Activated T-helper 2 cell treated with anti-CD3 and anti-CD28 coated beads, Interferon-gamma antibody, Interleukin-2, Interleukin-4, amounts not matched to agents 10 μg/mL and 5 μg/mL and 100 μg/mL, durations not matched to agents 14 hours and 24 hours and 36 hours (primary cell): ENCODE results near the gene KIAA0513. TPM values are rescaled to one million over a fixed set of nuclear protein-coding genes. Genes with fewer than 3 reads are reported as not detected.

ENCODE experiments used
- DNase-seq: peaks from one replicate; pipeline ENCODE4 v3.0.0; 2021; ENCODE audit warnings: low spot score
- H3K27ac Mint-ChIP-seq: one replicate; pipeline ENCODE4 v1.8.0; 2021; ENCODE audit warnings: mixed read lengths
- H3K27me3 Mint-ChIP-seq: one replicate; pipeline ENCODE4 v1.8.0; 2021; ENCODE audit warnings: low read depth, mixed read lengths
- H3K36me3 Mint-ChIP-seq: one replicate; pipeline ENCODE4 v1.8.0; 2021; ENCODE audit warnings: low read depth, mixed read lengths
- H3K4me1 Mint-ChIP-seq: one replicate; pipeline ENCODE4 v1.8.0; 2021; ENCODE audit warnings: low read depth, mixed read lengths
- H3K4me3 Mint-ChIP-seq: one replicate; pipeline ENCODE4 v1.8.0; 2021; ENCODE audit warnings: low read depth, mild to moderate bottlenecking, moderate library complexity, mixed read lengths
- H3K9me3 Mint-ChIP-seq: one replicate; pipeline ENCODE4 v1.8.0; 2021; ENCODE audit warnings: mixed read lengths
- intact Hi-C: fragments of 100-400 bp; cut with micrococcal nuclease; formaldehyde crosslinking; loops from one replicate; pipeline ENCODE4 v1.15.1; 2023
- total RNA-seq: library from RNA; stranded (reverse); gene quantifications from 2 replicates; pipeline ENCODE4 v1.2.3, GENCODE V29; 2022

The KIAA0513 gene
- total RNA-seq, 1 donor from 2014 or later, result 13.6 TPM

DNA sequence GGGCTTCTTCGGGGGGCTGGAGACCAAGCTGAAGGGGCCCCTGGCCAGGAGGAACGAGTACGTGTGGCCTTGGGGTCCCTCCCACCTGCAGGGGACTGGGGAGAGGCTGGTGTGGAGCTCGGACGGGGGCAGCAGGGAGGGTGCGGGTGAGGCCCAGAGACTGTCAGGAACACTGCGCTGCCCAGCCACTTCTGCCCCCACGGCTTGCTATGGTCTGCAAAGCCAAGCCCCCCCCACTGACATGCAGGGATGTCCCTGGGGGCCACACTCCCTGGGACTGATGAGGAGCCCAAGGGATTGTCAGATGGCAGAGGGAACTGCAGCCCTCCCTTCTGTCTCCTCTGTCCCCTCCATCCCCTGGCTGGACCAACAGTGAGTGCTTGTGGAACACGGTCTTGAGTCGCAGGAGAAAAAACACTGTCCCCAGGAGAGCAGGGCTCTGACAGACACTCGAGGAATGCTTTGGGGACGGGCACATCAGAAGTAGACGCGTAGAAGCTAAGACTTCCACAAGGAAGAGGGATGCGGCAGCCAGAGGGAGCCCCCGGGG, 50.1 kb downstream of the KIAA0513 start:
- intact Hi-C loops, result no loop called here
- peaks cover 3% of the 10 kb centered on the region for H3K27me3 Mint-ChIP-seq
- no peak overlapping the region for H3K4me3 Mint-ChIP-seq
- H3K27ac Mint-ChIP-seq, result no peak overlapping the region
- no peaks in the 10 kb centered on the region for H3K9me3 Mint-ChIP-seq
- DNase-seq, result no peak
- no peaks in the 10 kb centered on the region for H3K36me3 Mint-ChIP-seq
- H3K4me1 Mint-ChIP-seq, result no peaks in the 10 kb centered on the region

DNA sequence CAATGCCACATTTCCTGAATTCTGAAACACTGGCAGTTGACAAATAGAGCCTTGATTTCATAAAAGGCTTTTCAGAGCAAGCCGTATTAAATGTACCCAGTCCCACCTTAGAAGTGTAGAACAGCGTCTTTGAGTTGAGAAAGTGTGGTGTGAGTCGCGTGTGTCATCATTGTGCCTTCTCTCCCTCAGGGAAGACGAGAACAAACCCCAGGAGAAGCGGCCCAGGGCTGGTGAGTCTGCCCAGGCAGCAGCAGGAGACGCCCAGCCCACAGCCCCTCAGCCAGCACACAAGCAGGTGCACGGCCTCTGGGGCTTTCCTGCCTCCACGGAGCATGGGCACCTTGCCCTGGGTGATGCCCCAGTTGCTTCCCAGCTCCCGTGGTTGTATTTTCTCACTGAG, 50.6 kb downstream of the KIAA0513 start:
- no peaks in the 10 kb centered on the region for H3K36me3 Mint-ChIP-seq
- no peak for DNase-seq
- intact Hi-C loops, result no loop called here
- H3K27ac Mint-ChIP-seq, result no peak overlapping the region
- H3K4me1 Mint-ChIP-seq, result peaks cover 1% of the 10 kb centered on the region
- no peaks in the 10 kb centered on the region for H3K9me3 Mint-ChIP-seq
- no peak overlapping the region for H3K4me3 Mint-ChIP-seq
- peaks cover 3% of the 10 kb centered on the region for H3K27me3 Mint-ChIP-seq

DNA sequence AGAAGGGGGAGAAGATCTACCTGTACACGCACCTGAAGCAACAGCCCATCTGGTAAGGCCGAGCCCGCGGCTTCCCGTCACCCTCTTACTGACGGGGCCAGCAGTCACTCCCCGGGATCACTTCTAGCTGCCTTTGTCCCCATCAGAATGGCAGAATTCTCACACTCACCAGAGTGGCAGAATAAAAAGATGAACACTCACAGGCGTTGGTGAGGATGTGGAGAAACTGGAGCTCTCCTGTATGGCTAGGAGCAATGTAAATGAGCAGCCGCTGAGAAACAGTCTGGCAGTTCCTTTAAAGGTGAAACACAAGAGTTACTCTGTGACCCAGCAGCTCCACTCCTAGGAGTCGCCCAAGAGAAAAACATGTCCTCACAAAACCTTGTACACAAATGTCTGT, 51.4 kb downstream of the KIAA0513 start:
- intact Hi-C loops, result no loop called here
- H3K4me1 Mint-ChIP-seq, result peaks cover 2% of the 10 kb centered on the region
- DNase-seq, result no peak
- H3K27me3 Mint-ChIP-seq, result peaks cover 3% of the 10 kb centered on the region
- H3K36me3 Mint-ChIP-seq, result no peaks in the 10 kb centered on the region
- no peak overlapping the region for H3K4me3 Mint-ChIP-seq
- no peak overlapping the region for H3K27ac Mint-ChIP-seq
- no peaks in the 10 kb centered on the region for H3K9me3 Mint-ChIP-seq

DNA sequence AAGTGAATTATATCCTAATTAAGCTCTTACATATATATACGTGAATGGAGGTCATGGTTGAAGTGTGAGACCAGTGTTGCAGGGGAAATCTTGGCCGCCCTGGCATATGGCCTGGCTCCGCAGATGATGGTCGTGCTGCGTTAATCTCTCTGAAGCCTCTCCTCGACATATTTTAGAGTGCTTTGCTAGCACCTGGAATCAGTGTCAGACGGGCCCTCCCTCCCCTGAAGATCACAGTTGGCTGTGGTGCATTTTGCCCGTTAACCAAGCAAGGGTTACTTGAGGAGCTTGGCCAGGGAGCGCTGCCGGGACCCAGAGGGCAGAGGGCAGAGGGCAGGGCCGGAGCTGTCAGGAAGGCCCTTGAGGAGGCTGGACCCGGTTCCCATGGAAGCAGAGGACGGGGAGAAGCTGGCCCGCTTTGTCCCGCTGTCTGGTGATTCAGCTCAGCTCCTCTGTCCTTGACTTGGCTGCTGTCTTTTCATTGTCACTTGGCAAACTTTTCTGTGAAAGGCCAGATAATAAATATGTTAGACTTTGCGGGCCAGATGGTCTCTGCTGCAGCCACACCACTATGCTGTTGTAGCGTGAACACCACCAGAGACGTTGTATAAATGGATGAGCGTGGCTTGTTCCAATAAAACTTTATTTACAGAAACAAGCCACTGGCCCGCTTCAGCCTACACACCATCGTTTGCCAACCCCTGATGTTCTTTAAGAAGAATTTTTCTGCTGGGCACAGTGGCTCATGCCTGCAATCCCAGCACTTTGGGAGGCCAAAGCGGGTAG, 52.4 kb downstream of the KIAA0513 start:
- H3K27ac Mint-ChIP-seq, result no peak overlapping the region
- no peak overlapping the region for H3K4me3 Mint-ChIP-seq
- peaks cover 3% of the 10 kb centered on the region for H3K27me3 Mint-ChIP-seq
- intact Hi-C loops, result no loop called here
- peaks cover 2% of the 10 kb centered on the region for H3K4me1 Mint-ChIP-seq
- H3K9me3 Mint-ChIP-seq, result no peaks in the 10 kb centered on the region
- H3K36me3 Mint-ChIP-seq, result no peaks in the 10 kb centered on the region
- DNase-seq, result no peak

DNA sequence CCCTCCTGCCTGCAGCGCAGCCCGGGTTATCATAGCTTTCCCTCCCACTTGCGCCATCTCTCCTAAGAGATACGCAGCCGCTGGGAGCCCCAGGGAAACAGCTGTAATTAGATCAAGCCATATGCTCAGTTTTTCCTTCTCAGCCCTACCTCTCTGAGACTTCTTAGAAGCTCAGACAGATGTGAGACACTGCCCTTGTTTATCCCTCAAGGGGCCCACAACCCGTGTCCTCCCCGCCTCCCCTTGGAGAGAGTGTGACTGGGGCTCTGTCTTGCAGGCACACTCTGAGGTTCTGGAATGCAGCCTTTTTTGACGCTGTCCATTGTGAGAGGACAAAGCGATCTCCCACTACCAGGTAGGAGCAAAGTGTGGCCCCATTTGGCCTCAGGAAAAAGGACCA, 53.4 kb downstream of the KIAA0513 start:
- no peak overlapping the region for H3K4me3 Mint-ChIP-seq
- DNase-seq, result no peak
- H3K4me1 Mint-ChIP-seq, result peaks cover 2% of the 10 kb centered on the region
- H3K9me3 Mint-ChIP-seq, result no peaks in the 10 kb centered on the region
- no peak overlapping the region for H3K27ac Mint-ChIP-seq
- intact Hi-C loops, result no loop called here
- peaks cover 3% of the 10 kb centered on the region for H3K27me3 Mint-ChIP-seq
- H3K36me3 Mint-ChIP-seq, result no peaks in the 10 kb centered on the region

DNA sequence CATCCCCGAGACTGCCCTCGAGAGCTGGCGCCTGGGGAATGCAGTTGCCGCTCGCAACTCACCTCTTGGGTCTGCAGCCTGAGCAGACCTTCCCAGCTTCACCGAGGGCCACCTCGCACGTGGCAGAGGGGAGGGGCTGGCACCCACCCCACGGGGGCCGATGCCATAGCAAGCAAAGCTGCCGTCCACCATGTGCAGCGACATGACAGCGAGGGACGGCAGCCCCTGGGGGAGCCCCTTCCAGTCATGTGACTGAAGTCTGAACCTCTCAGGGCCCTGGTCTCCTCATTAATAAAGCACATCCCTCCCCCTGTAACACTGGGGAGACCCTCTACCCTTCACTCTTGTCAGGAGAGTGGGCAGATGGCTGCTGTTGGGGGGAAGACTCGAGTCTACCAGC, 54.2 kb downstream of the KIAA0513 start:
- Mint-ChIP-seq H3K4me3 (no peak overlapping the region), H3K4me1 (peaks cover 2% of the 10 kb centered on the region), H3K27me3 (peaks cover 3% of the 10 kb centered on the region), H3K9me3 (no peaks in the 10 kb centered on the region), H3K27ac (no peak overlapping the region), H3K36me3 (no peaks in the 10 kb centered on the region)
- intact Hi-C loops, result no loop called here
- no peak for DNase-seq

DNA sequence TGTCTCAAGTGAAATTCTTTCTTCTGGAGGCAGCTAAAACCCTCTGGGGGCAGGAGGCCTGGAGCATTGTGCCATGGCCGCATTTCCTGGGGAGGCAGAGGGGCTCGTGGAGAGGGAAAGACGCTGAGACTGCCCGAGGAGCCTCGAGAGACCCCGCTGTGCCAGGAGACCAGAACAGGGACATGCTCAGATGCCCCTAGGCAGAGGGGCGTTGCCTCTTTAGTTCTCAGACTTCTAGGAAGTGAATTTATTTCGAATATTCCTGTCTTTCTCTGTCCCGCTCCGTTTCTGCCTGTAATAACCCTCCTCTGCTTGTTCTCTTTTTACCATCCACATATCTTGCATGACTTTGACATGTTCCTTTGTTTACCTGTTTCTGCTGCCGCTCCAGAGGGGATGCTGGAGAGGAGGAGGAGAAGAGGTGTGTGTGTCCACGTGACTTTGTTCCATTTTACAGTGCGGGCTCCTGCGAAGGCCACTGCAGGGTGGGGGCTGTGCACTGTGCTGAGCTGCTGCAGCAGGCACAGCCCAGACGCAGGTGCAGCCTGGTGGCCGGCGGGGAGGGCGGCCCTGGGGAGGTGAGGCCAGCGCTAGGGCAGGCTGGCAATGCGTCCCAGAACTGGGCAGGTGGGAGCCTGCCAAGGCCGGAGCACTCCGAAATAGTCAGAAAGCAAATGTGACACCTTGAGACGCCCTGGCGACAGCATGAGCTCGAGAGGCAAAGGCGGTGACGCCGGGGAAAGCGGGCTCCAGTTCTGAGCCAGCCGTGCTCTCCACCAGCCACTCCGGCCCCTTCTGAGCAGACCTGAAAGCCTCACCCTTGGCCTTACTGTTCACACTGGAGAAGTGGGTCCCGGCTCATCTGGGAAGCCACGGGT, 54.8 kb downstream of the KIAA0513 start:
- H3K27me3 Mint-ChIP-seq, result peaks cover 3% of the 10 kb centered on the region
- peaks cover 4% of the 10 kb centered on the region for H3K4me1 Mint-ChIP-seq
- no peak for DNase-seq
- no peak overlapping the region for H3K4me3 Mint-ChIP-seq
- H3K36me3 Mint-ChIP-seq, result no peaks in the 10 kb centered on the region
- intact Hi-C loops, result no loop called here
- no peaks in the 10 kb centered on the region for H3K9me3 Mint-ChIP-seq
- no peak overlapping the region for H3K27ac Mint-ChIP-seq

DNA sequence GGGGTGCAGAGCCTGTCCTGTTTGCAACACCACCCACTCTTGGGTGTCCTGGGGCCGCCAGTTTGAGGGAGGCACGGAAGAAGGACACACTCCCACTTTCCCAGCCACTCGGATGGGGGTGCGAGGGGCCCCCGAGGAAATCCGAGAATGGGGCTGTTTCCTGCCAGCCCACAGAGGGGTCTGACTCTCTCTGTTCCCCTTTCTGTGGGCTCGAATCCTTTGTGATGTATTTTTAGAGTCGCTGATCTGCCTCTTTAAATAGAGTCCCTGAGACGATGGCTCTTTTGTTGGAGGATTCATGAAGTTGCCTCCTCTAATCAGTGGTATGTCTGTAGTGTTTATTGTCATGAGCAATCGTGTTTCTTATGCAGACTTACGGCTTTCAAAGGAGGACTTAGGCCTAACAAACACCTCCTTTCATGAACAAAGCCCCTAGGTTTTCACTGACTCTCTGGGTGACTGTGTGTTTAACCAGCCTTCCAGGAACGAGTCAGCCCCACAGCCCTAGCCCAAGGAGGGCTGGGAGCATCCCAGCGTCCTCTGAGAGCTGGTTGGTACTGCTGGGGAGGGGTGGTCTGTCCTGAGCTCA, 55.5 kb downstream of the KIAA0513 start:
- intact Hi-C loops, result no loop called here
- H3K4me1 Mint-ChIP-seq, result peaks cover 4% of the 10 kb centered on the region
- no peaks in the 10 kb centered on the region for H3K9me3 Mint-ChIP-seq
- H3K27me3 Mint-ChIP-seq, result peaks cover 3% of the 10 kb centered on the region
- H3K4me3 Mint-ChIP-seq, result no peak overlapping the region
- no peaks in the 10 kb centered on the region for H3K36me3 Mint-ChIP-seq
- no peak for DNase-seq
- no peak overlapping the region for H3K27ac Mint-ChIP-seq

DNA sequence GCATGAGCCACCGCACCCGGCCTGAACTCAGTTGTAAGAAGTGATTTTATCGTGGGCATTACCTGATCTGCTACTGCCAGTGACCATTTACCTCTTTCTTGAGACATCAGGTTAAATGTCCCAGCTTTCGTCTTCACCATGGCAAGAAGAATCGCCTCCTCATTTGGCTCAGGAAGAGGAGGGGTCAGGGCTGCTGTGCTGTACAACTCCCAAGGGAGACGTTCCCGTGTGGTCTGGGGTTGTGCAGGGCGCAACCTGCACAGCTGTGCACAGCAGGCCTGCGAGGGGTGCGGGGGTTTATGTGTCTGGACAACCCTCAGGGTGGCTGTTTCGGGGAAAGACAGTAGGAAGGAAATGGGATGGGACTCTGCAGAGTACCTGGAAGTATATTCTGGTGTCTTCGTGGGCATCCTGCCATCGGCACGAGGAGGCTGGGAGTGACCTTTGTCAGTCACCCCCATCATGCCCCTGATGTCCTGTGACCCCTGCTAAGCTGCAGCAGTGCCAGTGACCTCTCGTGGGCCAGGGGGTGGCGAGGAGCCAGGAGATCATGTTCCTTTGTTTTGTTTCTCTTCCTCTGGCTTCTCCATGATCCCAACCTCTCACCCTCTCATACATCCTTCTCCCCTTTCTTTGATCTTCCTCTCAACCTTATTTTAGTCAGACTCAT, 57.4 kb downstream of the KIAA0513 start:
- DNase-seq, result no peak
- no peaks in the 10 kb centered on the region for H3K9me3 Mint-ChIP-seq
- H3K4me1 Mint-ChIP-seq, result peaks cover 4% of the 10 kb centered on the region
- no peak overlapping the region for H3K27ac Mint-ChIP-seq
- H3K36me3 Mint-ChIP-seq, result no peaks in the 10 kb centered on the region
- intact Hi-C loops, result loop anchor here (5.0 kb wide), 1 partner anchor 73 kb away; the partner anchor contains the start of gene ZDHHC7
- H3K4me3 Mint-ChIP-seq, result no peak overlapping the region
- peaks cover 3% of the 10 kb centered on the region for H3K27me3 Mint-ChIP-seq

DNA sequence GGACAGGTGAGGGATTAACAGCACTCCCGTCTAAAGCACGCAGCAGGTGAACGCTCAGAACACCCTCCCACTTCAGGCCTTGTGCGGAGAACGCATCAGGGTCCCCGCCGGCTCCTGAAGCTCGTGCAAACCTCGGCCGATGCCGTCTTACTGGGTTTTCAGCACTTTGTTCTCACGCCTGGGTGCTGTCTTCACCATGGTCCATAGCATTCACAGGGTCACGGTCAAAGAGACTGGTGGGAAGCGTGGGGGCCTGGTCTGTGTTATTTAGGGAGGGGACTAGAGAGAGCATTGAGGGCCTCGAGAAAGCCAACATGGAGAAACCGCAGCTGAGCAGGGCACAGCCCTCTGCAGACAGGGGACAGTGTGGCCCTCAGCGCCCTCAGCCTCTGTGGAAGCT, 58.1 kb downstream of the KIAA0513 start:
- H3K27ac Mint-ChIP-seq, result no peak overlapping the region
- no peaks in the 10 kb centered on the region for H3K36me3 Mint-ChIP-seq
- H3K9me3 Mint-ChIP-seq, result no peaks in the 10 kb centered on the region
- H3K27me3 Mint-ChIP-seq, result peaks cover 3% of the 10 kb centered on the region
- DNase-seq, result no peak
- no peak overlapping the region for H3K4me3 Mint-ChIP-seq
- peaks cover 4% of the 10 kb centered on the region for H3K4me1 Mint-ChIP-seq
- intact Hi-C loops, result loop anchor here (1.0 to 5.0 kb wide), 3 partner anchors 30 to 73 kb away; partner anchors contain the start of gene ZDHHC7

DNA sequence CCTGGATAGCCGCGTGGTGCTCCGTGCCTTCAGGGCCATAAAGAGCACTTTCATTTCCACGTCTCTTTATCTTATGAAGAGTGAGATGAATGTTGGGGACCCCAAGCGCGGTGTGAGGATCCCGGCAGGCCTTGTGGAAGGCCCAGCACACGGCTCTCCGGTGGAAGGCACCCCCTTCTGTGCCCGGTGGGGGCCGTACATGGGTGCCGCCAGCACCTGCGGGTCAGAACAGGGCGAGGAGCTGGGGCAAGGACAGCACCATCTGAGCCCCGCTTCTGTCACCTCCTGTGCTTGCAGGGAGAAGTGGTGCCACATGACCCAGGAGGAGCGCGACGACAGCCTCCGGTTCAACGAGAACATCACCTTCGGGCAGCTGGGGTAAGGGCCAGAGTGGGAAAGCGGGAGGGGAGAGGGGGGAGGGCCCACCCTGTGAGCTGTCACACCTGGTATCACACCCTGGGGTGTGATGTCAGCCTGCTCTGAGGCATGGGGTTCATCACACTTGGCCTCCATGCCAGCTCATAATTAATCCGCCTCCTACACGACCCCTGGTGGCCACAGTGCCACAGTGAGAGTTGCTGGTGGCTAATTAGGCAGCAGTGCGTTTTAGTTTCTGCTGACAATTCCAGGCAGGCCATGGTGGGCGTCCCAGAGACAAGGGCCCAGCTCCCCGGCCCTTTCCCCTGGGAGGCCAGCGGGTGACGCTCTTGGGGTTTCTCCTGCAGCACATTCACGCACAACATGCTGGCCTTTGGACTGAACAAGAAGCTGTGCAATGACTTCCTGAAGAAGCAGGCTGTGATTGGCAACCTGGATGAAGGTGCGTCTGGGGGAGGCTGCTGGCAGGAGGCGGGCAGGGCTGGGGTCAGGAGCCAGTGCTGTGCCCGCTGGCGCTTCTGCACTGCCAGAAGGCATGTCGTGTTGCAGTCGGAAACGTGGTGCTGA, 59.0 kb downstream of the KIAA0513 start:
- H3K27me3 Mint-ChIP-seq, result peaks cover 3% of the 10 kb centered on the region
- no peak overlapping the region for H3K4me3 Mint-ChIP-seq
- intact Hi-C loops, result loop anchor here (1.0 to 5.0 kb wide), 3 partner anchors 31 to 74 kb away; partner anchors contain the start of gene ZDHHC7
- H3K4me1 Mint-ChIP-seq, result peaks cover 4% of the 10 kb centered on the region
- no peak overlapping the region for H3K27ac Mint-ChIP-seq
- H3K9me3 Mint-ChIP-seq, result no peaks in the 10 kb centered on the region
- no peaks in the 10 kb centered on the region for H3K36me3 Mint-ChIP-seq
- peak; percentile 69 for DNase-seq
